ENCODE measurements around the gene AK5.

GRCh38 chr1:77283701-77284425 is 2.0 kb downstream of the AK5 start:
- TF ChIP-seq CTCF (IDR thresholded peaks at IDR 0.05; ENCODE audit: low read depth, low read length) = no peak
- no peak for TF ChIP-seq EZH2phosphoT487 (IDR thresholded peaks at IDR 0.05; ENCODE audit: low read depth)

All from OCI-LY3 (cell line).